ENCODE measurements around the gene IAH1.
A peak's percentile ranks its signal among the peaks of the same experiment; 100 is the strongest.

IAH1 gene, protein sequence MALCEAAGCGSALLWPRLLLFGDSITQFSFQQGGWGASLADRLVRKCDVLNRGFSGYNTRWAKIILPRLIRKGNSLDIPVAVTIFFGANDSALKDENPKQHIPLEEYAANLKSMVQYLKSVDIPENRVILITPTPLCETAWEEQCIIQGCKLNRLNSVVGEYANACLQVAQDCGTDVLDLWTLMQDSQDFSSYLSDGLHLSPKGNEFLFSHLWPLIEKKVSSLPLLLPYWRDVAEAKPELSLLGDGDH

DNA sequence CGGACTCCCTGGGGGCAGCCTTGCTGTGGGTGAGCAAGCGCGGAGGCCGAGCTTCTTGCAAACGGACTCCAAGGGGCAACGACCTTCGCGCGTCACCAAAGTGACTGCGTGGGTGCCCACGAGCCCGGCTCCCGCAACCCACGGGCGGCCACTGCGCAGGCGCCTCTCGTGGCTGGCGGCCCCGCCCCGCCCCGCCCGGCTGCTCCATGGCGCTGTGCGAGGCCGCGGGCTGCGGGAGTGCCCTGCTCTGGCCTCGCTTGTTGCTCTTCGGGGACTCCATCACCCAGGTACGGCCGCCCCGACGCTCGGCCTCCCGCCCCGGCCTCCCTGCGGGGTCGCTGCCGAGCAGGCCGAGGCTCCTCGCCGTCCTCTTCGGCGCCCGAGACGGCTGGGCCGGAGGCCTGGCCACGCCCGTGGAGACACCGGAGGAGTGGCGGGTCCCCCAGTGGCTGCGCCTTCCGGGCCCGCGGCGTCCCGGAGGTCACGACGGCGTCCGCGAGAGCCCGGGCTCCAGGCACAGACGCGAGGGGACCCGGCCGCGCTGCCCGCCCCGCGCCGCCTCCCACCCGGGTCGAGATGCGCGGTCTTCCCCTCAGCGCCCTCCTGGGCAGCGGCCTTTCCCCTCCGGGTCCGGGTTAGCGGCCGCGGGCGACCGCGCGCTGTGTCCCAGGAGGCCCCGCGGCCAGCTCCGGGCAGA, at the start of gene IAH1:
Gene IAH1 (plus strand): TSS at position 191 of the 697 bp plus-strand sequence. CDS start 16 bp downstream, at position 207.
- TF ChIP-seq CTCF (IDR thresholded peaks at IDR 0.05): no peak
- Histone ChIP-seq H3K27me3 (no peaks in the 10 kb centered on the region), H3K9me3 (no peaks in the 10 kb centered on the region), H3K4me1 (ENCODE audit: control insufficient read depth in 1 of 2, insufficient read depth in 1 of 2, low read depth in 1 of 2, low read length in 1 of 2) (peaks cover 28 to 30% of the 10 kb centered on the region in 2 experiments), H3K27ac (peak within 1 kb of the TSS; percentile 82), H3K4me3 (ENCODE audit: low read depth in 1 of 2, low read length in 1 of 2) (peak within 1 kb of the TSS; percentile 65 to 89), H3K36me3 (peaks cover 5% of the 10 kb centered on the region)

DNA sequence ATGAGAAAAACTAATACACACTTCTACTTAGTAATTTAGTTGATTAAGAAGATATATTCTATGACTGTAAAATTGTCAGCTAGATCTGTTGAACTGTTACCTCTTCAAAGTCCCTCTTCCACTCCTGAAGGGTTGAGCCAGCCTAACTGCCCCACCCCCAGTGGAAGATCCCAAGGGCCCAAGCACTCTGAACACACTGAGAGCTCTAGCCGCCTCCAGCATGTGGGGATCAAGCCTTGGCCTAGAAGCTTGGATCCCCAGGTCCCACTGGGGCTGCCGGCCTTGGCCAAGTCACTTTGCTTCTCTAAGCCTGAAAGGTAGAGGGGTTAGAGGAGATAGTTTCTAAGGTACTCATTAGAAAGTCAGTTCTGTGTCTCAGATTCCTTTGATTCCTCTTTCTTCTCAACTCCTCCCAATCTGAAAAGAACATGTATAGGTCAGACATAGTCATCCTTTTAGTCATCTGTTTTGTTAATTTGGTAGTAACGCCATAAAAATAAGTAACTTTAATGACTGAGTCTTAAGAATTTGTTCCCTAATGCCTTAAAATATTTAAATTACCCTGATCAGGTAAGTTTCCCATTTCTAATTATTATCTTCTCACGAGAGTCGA, 45.3 kb upstream of the IAH1 start:
- Histone ChIP-seq H3K27me3 (no peaks in the 10 kb centered on the region), H3K9me3 (no peaks in the 10 kb centered on the region), H3K4me3 (ENCODE audit: low read depth in 1 of 2, low read length in 1 of 2) (no peak overlapping the region), H3K4me1 (ENCODE audit: control insufficient read depth in 1 of 2, insufficient read depth in 1 of 2, low read depth in 1 of 2, low read length in 1 of 2) (peaks cover 7 to 10% of the 10 kb centered on the region in 2 experiments), H3K27ac (no peak overlapping the region), H3K36me3 (peaks cover 41% of the 10 kb centered on the region)
- TF ChIP-seq CTCF (IDR thresholded peaks at IDR 0.05): no peak

DNA sequence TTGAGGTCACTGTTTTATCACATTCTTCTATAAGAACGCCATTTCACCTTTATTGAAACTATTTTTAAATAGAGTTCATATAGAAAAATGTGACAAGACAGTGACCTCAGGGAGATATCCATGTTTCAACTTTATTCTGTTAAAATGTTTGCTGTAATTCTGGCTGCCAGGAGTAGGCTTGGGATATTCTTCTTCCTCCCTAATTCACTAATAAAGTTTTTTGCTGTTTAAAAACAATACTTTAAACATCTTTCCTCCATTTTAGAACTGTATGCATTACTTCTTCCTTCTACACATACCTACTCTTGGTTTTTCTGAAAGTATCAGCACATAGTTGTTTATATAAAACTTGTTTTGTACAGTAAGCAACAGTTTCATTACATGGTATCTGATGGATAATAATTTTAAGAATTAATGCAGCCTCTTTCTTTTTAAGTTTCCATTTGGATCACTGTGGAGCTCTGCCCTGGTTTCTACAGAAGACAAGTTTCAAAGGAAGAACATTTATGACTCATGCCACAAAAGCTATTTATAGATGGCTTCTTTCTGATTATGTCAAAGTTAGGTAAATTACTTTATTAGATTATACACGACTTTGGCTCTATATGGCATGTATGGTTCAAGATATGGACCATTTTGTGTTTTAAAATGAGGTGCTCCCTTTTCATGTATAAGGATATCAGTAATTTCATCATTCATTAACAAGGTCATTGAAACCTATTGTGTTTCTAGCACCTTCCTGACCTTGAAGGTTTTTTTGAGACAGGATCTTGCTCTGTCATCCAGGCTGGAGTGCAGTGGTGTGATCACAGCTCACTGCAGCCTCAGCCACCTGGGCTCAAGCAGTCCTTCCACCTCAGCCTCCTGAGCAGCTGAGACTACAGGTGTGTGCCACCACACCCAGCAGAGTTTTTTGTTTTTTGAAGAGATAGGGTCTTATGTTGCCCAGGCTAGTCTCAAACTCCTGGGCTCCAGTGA, 43.7 kb upstream of the IAH1 start:
- no peaks in the 10 kb centered on the region for H3K27me3 ChIP-seq
- H3K27ac ChIP-seq: no peak overlapping the region
- no peaks in the 10 kb centered on the region for H3K9me3 ChIP-seq
- H3K4me1 ChIP-seq (ENCODE audit: control insufficient read depth in 1 of 2, insufficient read depth in 1 of 2, low read depth in 1 of 2, low read length in 1 of 2): no peaks in the 10 kb centered on the region
- no peak for TF ChIP-seq CTCF (IDR thresholded peaks at IDR 0.05)
- H3K4me3 ChIP-seq (ENCODE audit: low read depth in 1 of 2, low read length in 1 of 2): no peak overlapping the region
- H3K36me3 ChIP-seq: peaks cover 57% of the 10 kb centered on the region

DNA sequence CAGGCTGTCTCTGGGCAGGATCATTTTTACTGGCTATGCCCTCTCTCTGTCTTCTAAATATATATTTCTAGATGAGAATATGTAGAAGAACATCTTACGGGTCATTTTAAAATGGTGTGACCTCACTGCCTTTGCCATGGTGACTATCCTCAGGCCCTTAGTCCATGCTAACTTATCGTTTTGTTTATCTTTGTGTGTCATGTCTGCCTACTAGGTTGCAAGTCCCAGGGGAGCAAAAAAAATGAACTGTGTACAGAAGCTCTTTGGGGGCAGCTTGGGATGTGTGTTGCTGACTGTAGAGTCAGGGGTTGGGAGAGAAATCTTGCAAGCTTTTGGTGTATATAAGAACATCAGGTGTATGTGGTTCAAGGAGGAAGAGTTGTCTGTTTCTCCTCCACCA, 39.9 kb upstream of the IAH1 start:
- Histone ChIP-seq H3K9me3 (no peaks in the 10 kb centered on the region), H3K27me3 (no peaks in the 10 kb centered on the region), H3K4me3 (ENCODE audit: low read depth in 1 of 2, low read length in 1 of 2) (no peak overlapping the region), H3K4me1 (ENCODE audit: control insufficient read depth in 1 of 2, insufficient read depth in 1 of 2, low read depth in 1 of 2, low read length in 1 of 2) (no peaks in the 10 kb centered on the region), H3K36me3 (peaks cover 91% of the 10 kb centered on the region), H3K27ac (no peak overlapping the region)
- no peak for TF ChIP-seq CTCF (IDR thresholded peaks at IDR 0.05)

DNA sequence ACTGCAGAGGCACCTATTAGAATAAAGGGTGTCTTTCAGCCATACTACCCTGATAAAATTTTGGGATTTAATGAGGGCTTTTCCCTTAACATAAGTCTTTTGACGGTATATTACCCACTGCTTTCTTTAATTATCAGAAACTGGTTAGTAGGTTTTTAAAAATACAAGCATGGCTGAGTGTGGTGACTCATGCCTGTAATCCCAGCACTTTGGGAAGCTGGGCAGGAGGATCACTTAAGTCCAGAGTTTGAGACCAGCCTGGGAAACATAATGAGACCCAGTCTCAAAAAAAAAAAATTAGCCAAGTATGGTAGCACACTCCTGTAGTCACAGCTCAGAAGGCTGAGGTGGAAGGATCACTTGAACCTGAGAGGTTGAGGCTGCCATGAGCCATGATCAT, 34.8 kb upstream of the IAH1 start:
- Histone ChIP-seq H3K9me3 (no peaks in the 10 kb centered on the region), H3K27me3 (no peaks in the 10 kb centered on the region), H3K27ac (no peak overlapping the region), H3K4me3 (ENCODE audit: low read depth in 1 of 2, low read length in 1 of 2) (no peak overlapping the region), H3K36me3 (peaks cover 93% of the 10 kb centered on the region), H3K4me1 (ENCODE audit: control insufficient read depth in 1 of 2, insufficient read depth in 1 of 2, low read depth in 1 of 2, low read length in 1 of 2) (no peaks in the 10 kb centered on the region)
- no peak for TF ChIP-seq CTCF (IDR thresholded peaks at IDR 0.05)

Measured in neutrophil (primary cell).